GM19455 (cell line): Measurements from ENCODE around the gene GOLGA2.
"Not testable (repeated sequence)": the region's sequence is repeated elsewhere in the genome, so short reads cannot be mapped to it uniquely, and the experiment has no call there.

Experiments
- ATAC-seq: cut with Tn5 transposase; IDR thresholded peaks from one replicate; pipeline ENCODE4 v1.9.1; 2021; ENCODE audit not compliant: unreplicated experiment

The GOLGA2 gene

GRCh38 chr9:128293091-128293490 is 17.3 kb upstream of the GOLGA2 start:
- no peak for ATAC-seq

- no peak for ATAC-seq
Observed at GRCh38 chr9:128292009-128292408, 16.2 kb upstream of the GOLGA2 start.

- ATAC-seq: no peak
Observed at GRCh38 chr9:128288273-128289004, 12.6 kb upstream of the GOLGA2 start.

- no peak for ATAC-seq
Observed at GRCh38 chr9:128286440-128286839, 10.6 kb upstream of the GOLGA2 start.

GRCh38 chr9:128285033-128285784 is 9.4 kb upstream of the GOLGA2 start:
- no peak for ATAC-seq

- ATAC-seq: no peak
Observed at GRCh38 chr9:128282500-128282899, 6.7 kb upstream of the GOLGA2 start.

- ATAC-seq: no peak
Observed at GRCh38 chr9:128280084-128280622, 4.3 kb upstream of the GOLGA2 start.

GRCh38 chr9:128279088-128280073 is 3.6 kb upstream of the GOLGA2 start:
- not testable (repeated sequence) for ATAC-seq

GRCh38 chr9:128276574-128277270 is 915 bp upstream of the GOLGA2 start:
- ATAC-seq: no peak

GRCh38 chr9:128276008-128276573 is 284 bp upstream of the GOLGA2 start, which contains the start of gene SWI5:
TSS of gene SWI5 (plus strand) at chr9:128276276.
- peak; percentile 96 for ATAC-seq

- no peak for ATAC-seq
Observed at GRCh38 chr9:128274245-128274644, 1.6 kb downstream of the GOLGA2 start.

GRCh38 chr9:128271512-128271911 is 4.3 kb downstream of the GOLGA2 start:
- ATAC-seq: no peak

GRCh38 chr9:128271112-128271511 is 4.7 kb downstream of the GOLGA2 start:
- no peak for ATAC-seq

GRCh38 chr9:128266868-128267590 is 8.8 kb downstream of the GOLGA2 start:
- no peak for ATAC-seq

GRCh38 chr9:128265348-128265847 is 10.4 kb downstream of the GOLGA2 start:
- no peak for ATAC-seq

- no peak for ATAC-seq
Observed at GRCh38 chr9:128262687-128263086, 13.1 kb downstream of the GOLGA2 start.

- no peak for ATAC-seq
Observed at GRCh38 chr9:128260340-128260739, 15.5 kb downstream of the GOLGA2 start.

- ATAC-seq: no peak
Observed at GRCh38 chr9:128259156-128259555, 16.7 kb downstream of the GOLGA2 start.

GRCh38 chr9:128258326-128258725 is 17.5 kb downstream of the GOLGA2 start:
- ATAC-seq: no peak
